HG03097 (cell line): ENCODE results near the gene PLG.
A peak's percentile ranks its signal among the peaks of the same experiment; 100 is the strongest.
"Not testable (repeated sequence)": the region's sequence is repeated elsewhere in the genome, so short reads cannot be mapped to it uniquely, and the experiment has no call there.

Experiments used
- ATAC-seq: cut with Tn5 transposase; IDR thresholded peaks from one replicate; pipeline ENCODE4 v1.9.1; 2021; ENCODE audit not compliant: unreplicated experiment, low FRiP score

PLG gene

GRCh38 chr6:160697826-160698225 is 4.2 kb upstream of the PLG start:
- no peak for ATAC-seq

- not testable (repeated sequence) for ATAC-seq
Observed at GRCh38 chr6:160704688-160705087, 2.6 kb downstream of the PLG start.

- not testable (repeated sequence) for ATAC-seq
Observed at GRCh38 chr6:160708993-160709392, 6.9 kb downstream of the PLG start.

GRCh38 chr6:160714731-160715316 is 12.8 kb downstream of the PLG start:
- no peak for ATAC-seq

- no peak for ATAC-seq
Observed at GRCh38 chr6:160730911-160731310, 28.9 kb downstream of the PLG start.

GRCh38 chr6:160733050-160733646 is 31.1 kb downstream of the PLG start:
- ATAC-seq, result peak; percentile 72

DNA sequence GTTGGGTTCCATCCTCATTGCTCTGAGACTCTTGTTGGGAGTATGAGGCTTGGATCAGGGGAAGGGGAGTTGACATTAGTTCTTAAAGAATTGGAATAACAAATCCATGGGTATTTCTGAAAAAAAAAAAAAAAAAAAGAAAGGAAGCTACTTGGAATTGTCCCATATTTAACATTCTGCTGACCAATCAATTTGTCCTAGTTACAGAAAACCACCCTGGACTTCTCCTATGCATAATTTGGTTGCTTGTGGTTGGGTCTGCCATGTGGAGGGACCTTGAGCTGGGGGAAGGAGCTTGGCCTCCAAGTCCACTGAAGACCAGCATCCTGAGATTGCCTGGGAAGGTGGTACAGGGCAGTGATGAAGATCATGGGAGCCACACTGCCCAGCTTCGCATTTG is 32.6 kb downstream of the PLG start:
- ATAC-seq, result no peak

- ATAC-seq, result peak; percentile 62
Observed at GRCh38 chr6:160735523-160735922, 33.5 kb downstream of the PLG start.

- no peak for ATAC-seq
Observed at GRCh38 chr6:160737934-160738333, 35.9 kb downstream of the PLG start.

DNA sequence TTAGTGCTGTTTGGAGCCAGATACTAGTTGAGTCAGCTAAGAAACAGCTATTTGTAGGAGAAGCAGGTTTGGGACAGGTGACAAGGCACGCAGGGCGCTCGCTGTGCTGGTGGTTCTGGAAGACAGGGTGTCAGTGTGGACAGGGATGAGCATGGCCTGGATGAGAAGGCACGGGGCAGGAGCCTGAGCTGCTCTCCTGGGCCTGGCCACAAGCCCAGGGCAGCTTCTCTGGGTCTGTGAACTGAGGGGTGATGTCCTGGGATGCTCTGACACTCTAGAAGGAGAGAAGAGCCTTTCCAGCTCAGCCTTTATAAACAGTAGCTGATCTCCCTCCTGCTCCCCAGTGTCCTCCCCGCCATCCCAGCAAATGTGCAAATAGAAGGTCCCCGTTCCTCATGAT is 37.9 kb downstream of the PLG start:
- no peak for ATAC-seq

GRCh38 chr6:160741012-160741411 is 39.0 kb downstream of the PLG start:
- peak; percentile 100 for ATAC-seq

- ATAC-seq, result peak; percentile 40
Observed at GRCh38 chr6:160742090-160742489, 40.0 kb downstream of the PLG start.

DNA sequence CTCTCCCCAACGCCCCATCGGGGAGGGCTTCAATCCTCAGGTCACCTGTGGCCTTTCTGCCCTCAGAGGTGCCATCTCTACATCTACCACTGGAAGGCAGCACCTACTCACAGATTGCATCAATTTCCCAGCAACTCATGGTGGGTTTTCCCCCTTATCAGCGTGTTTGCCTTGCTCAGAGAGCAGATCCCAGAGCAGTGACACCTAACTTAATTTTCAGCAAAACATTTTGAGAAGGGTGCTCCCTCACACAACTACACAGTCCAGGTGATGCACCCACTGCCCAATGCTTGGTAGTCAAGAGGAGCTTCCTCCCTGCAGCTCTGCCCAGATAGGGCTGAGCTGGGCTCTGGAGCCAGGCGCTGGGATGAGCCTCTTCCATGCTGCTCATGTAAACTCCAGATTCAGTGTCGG is 48.2 kb downstream of the PLG start:
- no peak for ATAC-seq

DNA sequence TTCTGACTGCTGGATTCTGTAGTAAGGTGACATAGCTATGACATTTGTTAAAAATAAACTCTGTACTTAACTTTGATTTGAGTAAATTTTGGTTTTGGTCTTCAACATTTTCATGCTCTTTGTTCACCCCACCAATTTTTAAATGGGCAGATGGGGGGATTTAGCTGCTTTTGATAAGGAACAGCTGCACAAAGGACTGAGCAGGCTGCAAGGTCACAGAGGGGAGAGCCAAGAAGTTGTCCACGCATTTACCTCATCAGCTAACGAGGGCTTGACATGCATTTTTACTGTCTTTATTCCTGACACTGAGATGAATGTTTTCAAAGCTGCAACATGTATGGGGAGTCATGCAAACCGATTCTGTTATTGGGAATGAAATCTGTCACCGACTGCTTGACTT is 51.2 kb downstream of the PLG start:
- ATAC-seq, result not testable (repeated sequence)

DNA sequence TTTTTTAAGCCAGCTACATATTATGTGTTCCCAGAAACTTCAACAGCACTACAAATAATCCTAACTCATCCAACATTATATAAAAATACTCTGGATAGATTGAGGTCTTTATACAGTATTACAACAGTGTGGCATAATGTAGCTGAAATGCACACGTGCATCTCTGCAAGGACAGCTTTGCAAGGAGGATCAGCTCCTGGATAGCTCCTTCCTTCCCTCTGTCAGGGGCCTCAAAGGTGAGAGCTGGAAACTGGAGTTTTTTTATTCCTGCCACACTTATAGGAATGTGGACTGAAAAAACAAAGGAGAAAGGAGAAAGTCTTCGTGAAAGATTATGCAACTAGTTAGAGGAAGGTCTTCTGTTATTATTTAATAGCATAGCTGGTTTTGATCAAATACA is 53.1 kb downstream of the PLG start:
- ATAC-seq, result no peak

DNA sequence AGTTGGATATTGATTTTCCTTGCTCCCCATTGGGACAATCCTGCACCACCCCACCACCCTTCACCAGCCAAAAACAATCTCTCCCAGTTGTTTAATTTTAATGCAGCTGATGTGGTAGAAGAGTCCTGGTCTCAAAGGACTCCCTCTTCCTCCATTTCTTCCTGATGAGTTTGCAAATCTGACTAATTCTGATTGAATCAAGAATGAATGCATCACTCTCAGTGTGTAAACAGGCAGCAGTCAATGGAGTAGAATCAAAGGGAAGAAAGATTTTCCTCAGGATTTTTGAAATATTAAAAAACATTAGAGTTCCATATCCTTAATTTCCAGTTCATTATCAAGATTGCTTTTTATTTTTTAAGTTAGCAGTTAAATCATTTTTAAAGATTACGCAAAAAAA is 54.0 kb downstream of the PLG start:
- ATAC-seq, result no peak

DNA sequence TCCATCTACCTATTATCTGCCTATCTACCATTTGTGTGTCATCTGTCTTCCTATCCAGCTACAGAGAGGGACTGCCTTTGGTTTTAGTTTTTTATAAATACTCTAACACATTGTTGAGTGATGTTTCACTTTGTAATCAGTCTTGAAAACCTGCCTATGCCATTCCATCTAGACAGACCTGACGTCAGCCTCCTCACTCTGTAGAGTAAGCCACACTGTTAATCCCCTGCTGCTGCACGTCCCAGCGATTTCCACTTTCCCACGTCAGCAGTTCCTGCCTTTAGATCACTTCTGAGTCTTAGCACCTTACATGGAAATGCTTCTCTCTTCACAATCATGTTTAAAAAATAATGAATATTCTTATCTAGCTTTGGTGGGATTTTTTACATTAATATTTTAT is 54.8 kb downstream of the PLG start:
- no peak for ATAC-seq

GRCh38 chr6:160764847-160765246 is 62.8 kb downstream of the PLG start:
- ATAC-seq, result no peak

DNA sequence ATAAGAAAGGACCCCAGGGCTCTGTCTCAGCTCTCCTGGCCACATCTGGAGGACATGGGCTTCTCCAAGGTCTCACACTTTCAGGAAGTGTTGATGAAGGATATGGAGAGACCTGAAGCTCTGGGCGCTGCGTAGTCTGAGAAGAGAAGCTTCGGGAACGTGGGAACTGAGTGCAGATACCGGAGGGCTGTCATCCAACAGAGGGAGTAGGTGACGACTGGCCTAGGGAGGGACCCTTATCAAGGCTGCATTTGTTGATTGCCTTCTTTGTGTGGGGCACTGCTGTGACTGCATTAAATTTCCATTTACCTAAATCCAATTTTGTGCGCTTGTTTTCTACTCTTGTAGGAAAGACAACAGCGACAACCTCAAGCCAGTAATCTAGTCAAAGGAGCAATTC is 63.4 kb downstream of the PLG start:
- ATAC-seq, result no peak

GRCh38 chr6:160766657-160766988 is 64.6 kb downstream of the PLG start:
- no peak for ATAC-seq

DNA sequence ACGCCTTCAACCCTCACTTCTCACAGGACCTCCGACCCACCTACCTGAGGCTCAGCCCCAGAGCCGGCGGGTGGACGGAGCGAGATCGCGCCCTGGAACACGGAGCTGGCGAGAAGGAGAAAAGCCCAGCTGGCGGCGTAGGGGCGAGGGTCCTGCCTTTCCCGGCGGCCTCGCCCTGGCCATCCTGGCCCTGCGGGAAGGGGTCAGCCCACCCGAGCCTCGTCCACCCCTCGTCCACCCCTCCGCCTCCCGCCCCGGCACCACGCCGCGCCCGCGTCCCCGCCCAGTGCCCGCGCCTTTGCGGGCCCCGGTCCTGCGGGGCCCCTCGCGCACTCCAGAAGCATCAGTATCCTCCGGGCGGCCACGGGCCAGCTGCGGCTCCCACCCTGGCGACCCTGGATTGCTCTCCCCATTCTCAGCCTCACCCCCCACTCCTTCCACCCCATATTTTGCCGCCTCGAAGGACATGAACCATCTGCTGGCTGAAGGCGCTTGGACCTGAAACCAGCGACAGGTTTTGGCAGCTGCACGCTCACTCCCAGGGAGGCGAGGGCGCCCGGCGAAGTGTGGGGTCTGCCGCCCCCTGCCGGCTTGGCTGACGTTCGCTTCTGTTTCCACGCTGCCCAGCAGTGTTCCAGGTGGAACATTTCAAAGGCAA is 65.1 kb downstream of the PLG start:
- ATAC-seq, result peak; percentile 96

DNA sequence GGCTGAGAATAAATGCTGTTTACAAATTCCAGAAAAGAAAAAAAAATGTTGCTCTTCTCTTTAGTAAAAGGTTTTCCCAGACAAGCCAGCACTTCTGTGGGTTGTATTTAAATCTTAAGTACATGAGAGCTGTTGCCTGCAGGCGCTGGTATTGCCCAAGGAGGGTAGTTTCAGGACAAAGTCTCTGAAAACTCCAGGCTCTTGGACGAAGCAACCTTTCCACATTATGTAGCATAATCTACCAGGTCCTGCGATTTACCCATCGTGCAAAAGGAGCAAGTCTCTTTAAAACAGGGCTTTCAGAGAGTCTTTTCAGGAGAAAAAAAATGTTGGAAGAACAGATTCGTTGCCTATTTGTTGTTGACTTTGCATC is 65.6 kb downstream of the PLG start:
- peak; percentile 6 for ATAC-seq
